H7 (cell line): ENCODE measurements around the gene GRIP2. TPM values are rescaled to one million over a fixed set of nuclear protein-coding genes. Genes with fewer than 3 reads are reported as not detected.

Source experiments
- DNase-seq: peaks from one replicate; pipeline ENCODE4 v3.0.0; 2012
- H3K27me3 ChIP-seq: 2 replicates; pipeline ENCODE4 v1.6.0; 2011; ENCODE audit warnings: mild to moderate bottlenecking, low read length; ENCODE audit not compliant: control insufficient read depth, insufficient read depth
- H3K36me3 ChIP-seq: replicated peaks from 2 replicates; pipeline ENCODE4 v1.5.1; 2011; ENCODE audit warnings: low read length; ENCODE audit not compliant: control insufficient read depth, insufficient read depth
- H3K4me3 ChIP-seq: 2 replicates; pipeline ENCODE4 v1.5.1; 2011; ENCODE audit warnings: low read depth, mild to moderate bottlenecking, control low read depth, low read length, moderate library complexity; ENCODE audit not compliant: insufficient read depth
- total RNA-seq: library from RNA; depleted of rRNA; stranded (reverse); fragments of >200 nt; shearing (Covaris generic); gene quantifications from 2 replicates; pipeline ENCODE4 v1.2.3, GENCODE V29; 2014

The GRIP2 gene
- total RNA-seq, 1 experiment from 2014 or later, result 2.2 TPM

- Histone ChIP-seq H3K36me3 (peaks cover 41% of the 10 kb centered on the region), H3K27me3 (no peaks in the 10 kb centered on the region), H3K4me3 (no peak overlapping the region)
- no peak for DNase-seq
Observed at GRCh38 chr3:14455571-14456317, 84.4 kb downstream of the GRIP2 start.

- no peak for DNase-seq
- H3K36me3 ChIP-seq, result peaks cover 37% of the 10 kb centered on the region
- no peak overlapping the region for H3K4me3 ChIP-seq
- no peaks in the 10 kb centered on the region for H3K27me3 ChIP-seq
Observed at GRCh38 chr3:14454639-14455310, 85.4 kb downstream of the GRIP2 start.

GRCh38 chr3:14453876-14454638 is 86.1 kb downstream of the GRIP2 start:
- Histone ChIP-seq H3K4me3 (no peak overlapping the region), H3K36me3 (peaks cover 37% of the 10 kb centered on the region), H3K27me3 (no peaks in the 10 kb centered on the region)
- no peak for DNase-seq

GRCh38 chr3:14452740-14453710 is 87.1 kb downstream of the GRIP2 start:
- no peak for DNase-seq
- peaks cover 43% of the 10 kb centered on the region for H3K36me3 ChIP-seq
- H3K4me3 ChIP-seq, result no peak overlapping the region
- H3K27me3 ChIP-seq, result no peaks in the 10 kb centered on the region

- no peaks in the 10 kb centered on the region for H3K27me3 ChIP-seq
- no peak overlapping the region for H3K4me3 ChIP-seq
- H3K36me3 ChIP-seq, result peaks cover 51% of the 10 kb centered on the region
- no peak for DNase-seq
Observed at GRCh38 chr3:14451844-14452739, 88.0 kb downstream of the GRIP2 start.

- Histone ChIP-seq H3K36me3 (peaks cover 56% of the 10 kb centered on the region), H3K27me3 (no peaks in the 10 kb centered on the region), H3K4me3 (no peak overlapping the region)
- no peak for DNase-seq
Observed at GRCh38 chr3:14450922-14451606, 89.1 kb downstream of the GRIP2 start.

- H3K36me3 ChIP-seq, result peaks cover 60% of the 10 kb centered on the region
- DNase-seq, result no peak
Observed at GRCh38 chr3:14450506-14450905, 89.6 kb downstream of the GRIP2 start.

GRCh38 chr3:14448756-14449727 is 91.1 kb downstream of the GRIP2 start:
- no peak overlapping the region for H3K4me3 ChIP-seq
- no peak for DNase-seq
- no peaks in the 10 kb centered on the region for H3K27me3 ChIP-seq
- peaks cover 52% of the 10 kb centered on the region for H3K36me3 ChIP-seq

More at GRCh38 chr3:14450506-14450905, 89.6 kb downstream of the GRIP2 start:
- Histone ChIP-seq H3K4me3 (no peak overlapping the region), H3K27me3 (no peaks in the 10 kb centered on the region)

GRCh38 chr3:14448063-14448462 is 92.1 kb downstream of the GRIP2 start:
- no peak for DNase-seq
- Histone ChIP-seq H3K27me3 (no peaks in the 10 kb centered on the region), H3K4me3 (no peak overlapping the region), H3K36me3 (peaks cover 50% of the 10 kb centered on the region)

GRCh38 chr3:14446988-14447570 is 93.1 kb downstream of the GRIP2 start:
- Histone ChIP-seq H3K27me3 (no peaks in the 10 kb centered on the region), H3K36me3 (peaks cover 45% of the 10 kb centered on the region), H3K4me3 (no peak overlapping the region)
- no peak for DNase-seq

- H3K27me3 ChIP-seq, result no peaks in the 10 kb centered on the region
- DNase-seq, result no peak
- peaks cover 35% of the 10 kb centered on the region for H3K36me3 ChIP-seq
- no peak overlapping the region for H3K4me3 ChIP-seq
Observed at GRCh38 chr3:14445773-14446172, 94.4 kb downstream of the GRIP2 start.

GRCh38 chr3:14444380-14444779 is 95.8 kb downstream of the GRIP2 start:
- Histone ChIP-seq H3K4me3 (no peak overlapping the region), H3K27me3 (no peaks in the 10 kb centered on the region), H3K36me3 (peaks cover 31% of the 10 kb centered on the region)
- DNase-seq, result no peak
